Caco-2 (cell line): ENCODE measurements around the gene CTSZ. TPM values are rescaled to one million over a fixed set of nuclear protein-coding genes. Genes with fewer than 3 reads are reported as not detected.

Experiments
- BruUV-seq: library from RNA; stranded (reverse); fragments of 400-500 nt; replicated peaks from 2 replicates; lab custom pipeline; 2021; lab: Mats Ljungman, UMichigan
- CTCF ChIA-PET: fragments of 300-600 bp; sonication (Branson Sonifier 250); formaldehyde crosslinking; loops from one replicate; lab custom pipeline; 2022; ENCODE audit warnings: antibody characterized with exemption; lab: Charles Lee
- POLR2A ChIA-PET: fragments of 300-600 bp; sonication (Branson Sonifier 250); formaldehyde crosslinking; loops from one replicate; lab custom pipeline; 2022; ENCODE audit warnings: antibody characterized with exemption; lab: Charles Lee
- DNase-seq, 2 experiments: peaks; one replicate each; pipeline versions ENCODE4 v3.0.0 to v3.0.0-alpha.2; 2020 to 2022
- H3K27me3 ChIP-seq: replicated peaks from 2 replicates; pipeline ENCODE4 v1.6.0; 2011; ENCODE audit warnings: low read length; ENCODE audit not compliant: control insufficient read depth, insufficient read depth
- H3K36me3 ChIP-seq: 2 replicates; pipeline ENCODE4 v1.5.1; 2011; ENCODE audit warnings: low read length; ENCODE audit not compliant: control insufficient read depth, insufficient read depth
- H3K4me1 ChIP-seq: fragments of 250-450 bp; sonication (Bioruptor Pico); 2 replicates; pipeline ENCODE4 v1.5.1; 2020; ENCODE audit warnings: mild to moderate bottlenecking
- H3K4me3 ChIP-seq: 2 replicates; pipeline ENCODE4 v1.5.1; 2011; ENCODE audit warnings: low read depth, mild to moderate bottlenecking, control low read depth, low read length
- H3K9me3 ChIP-seq: fragments of 250-450 bp; sonication (Bioruptor Pico); 2 replicates; pipeline ENCODE4 v1.5.1; 2020; ENCODE audit warnings: mild to moderate bottlenecking, moderate library complexity
- H3K27ac Mint-ChIP-seq: one replicate; pipeline ENCODE4 v1.8.0; 2022; ENCODE audit warnings: mixed read lengths; ENCODE audit not compliant: unreplicated experiment
- H3K27me3 Mint-ChIP-seq: one replicate; pipeline ENCODE4 v1.8.0; 2022; ENCODE audit warnings: mixed read lengths; ENCODE audit not compliant: insufficient read depth, unreplicated experiment
- H3K36me3 Mint-ChIP-seq: one replicate; pipeline ENCODE4 v1.8.0; 2022; ENCODE audit warnings: mild to moderate bottlenecking, mixed read lengths; ENCODE audit not compliant: insufficient read depth, unreplicated experiment
- H3K4me1 Mint-ChIP-seq: one replicate; pipeline ENCODE4 v1.8.0; 2022; ENCODE audit warnings: low read depth, mixed read lengths; ENCODE audit not compliant: unreplicated experiment
- H3K4me3 Mint-ChIP-seq: one replicate; pipeline ENCODE4 v1.8.0; 2022; ENCODE audit warnings: mild to moderate bottlenecking, moderate library complexity, mixed read lengths; ENCODE audit not compliant: unreplicated experiment
- H3K9me3 Mint-ChIP-seq: one replicate; pipeline ENCODE4 v1.8.0; 2022; ENCODE audit warnings: mixed read lengths; ENCODE audit not compliant: unreplicated experiment
- CTCF ChIP-seq, 2 experiments: fragments of 200-600 bp in 1 of 2; IDR thresholded peaks; 1 replicate in 1 of 2; 2 replicates in 1 of 2; pipeline versions ENCODE4 v1.5.1 to v1.8.0; 2011 to 2022; ENCODE audit warnings: antibody characterized with exemption in 1 of 2, control low read depth in 1 of 2, inconsistent platforms in 1 of 2, low read depth in 1 of 2, low read length in 1 of 2, mild to moderate bottlenecking in 1 of 2, moderate library complexity in 1 of 2; ENCODE audit not compliant: insufficient read depth in 1 of 2, severe bottlenecking in 1 of 2, unreplicated experiment in 1 of 2
- intact Hi-C: fragments of 100-400 bp; cut with micrococcal nuclease; formaldehyde crosslinking; loops from one replicate; pipeline ENCODE4 v1.10.0; 2022; ENCODE audit not compliant: unreplicated experiment
- total RNA-seq: library from RNA; stranded (reverse); gene quantifications from 2 replicates; pipeline ENCODE4 v1.2.3, GENCODE V29; 2022

The CTSZ gene
- total RNA-seq, 1 experiment from 2014 or later = 228 TPM

- Histone ChIP-seq H3K4me3 (no peak overlapping the region), H3K36me3 (no peaks in the 10 kb centered on the region), H3K9me3 (no peaks in the 10 kb centered on the region), H3K4me1 (peaks cover 26% of the 10 kb centered on the region), H3K27me3 (no peaks in the 10 kb centered on the region)
- intact Hi-C loops = loop anchor here (2.0 kb wide), 1 partner anchor 35 kb away; no protein-coding TSS in a partner anchor
- H3K4me3 Mint-ChIP-seq = peak overlapping the region; percentile 48
- TF ChIP-seq CTCF (IDR thresholded peaks at IDR 0.05; ENCODE audit: insufficient read depth in 1 of 2, low read depth in 1 of 2, low read length in 1 of 2, severe bottlenecking in 1 of 2, unreplicated experiment in 1 of 2) = no peak
- H3K9me3 Mint-ChIP-seq = no peaks in the 10 kb centered on the region
- POLR2A ChIA-PET = interaction anchor here (1.0 kb wide), 2 partner anchors 15 to 32 kb away, joined by 3 to 7 read pairs; partner anchors contain the start of gene ATP5F1E
- peak overlapping the region; percentile 5 for H3K27ac Mint-ChIP-seq
- peaks cover 1% of the 10 kb centered on the region for H3K27me3 Mint-ChIP-seq
- TSS peak; percentile 44 for BruUV-seq
- H3K4me1 Mint-ChIP-seq = peaks cover 37% of the 10 kb centered on the region
- CTCF ChIA-PET = interaction anchor here (0.6 to 0.9 kb wide), 3 partner anchors 16 to 178 kb away, joined by 3 to 4 read pairs (median 3); partner anchors contain the start of gene ATP5F1E
- H3K36me3 Mint-ChIP-seq = no peaks in the 10 kb centered on the region
- DNase-seq = peak; percentile 86 to 91
These were observed 41.1 kb upstream of the CTSZ start for GRCh38 chr20:59047938-59048680.

GRCh38 chr20:59046862-59047261 is 39.8 kb upstream of the CTSZ start:
- TF ChIP-seq CTCF (IDR thresholded peaks at IDR 0.05; ENCODE audit: insufficient read depth in 1 of 2, low read depth in 1 of 2, low read length in 1 of 2, severe bottlenecking in 1 of 2, unreplicated experiment in 1 of 2) = no peak
- Histone ChIP-seq H3K36me3 (no peaks in the 10 kb centered on the region), H3K9me3 (no peaks in the 10 kb centered on the region), H3K4me3 (no peak overlapping the region), H3K4me1 (peaks cover 29% of the 10 kb centered on the region), H3K27me3 (no peaks in the 10 kb centered on the region)
- no peak overlapping the region for H3K27ac Mint-ChIP-seq
- H3K36me3 Mint-ChIP-seq = no peaks in the 10 kb centered on the region
- ChIA-PET POLR2A (no interaction called here), CTCF (no interaction called here)
- peaks cover 37% of the 10 kb centered on the region for H3K4me1 Mint-ChIP-seq
- BruUV-seq = no TSS peak
- no peaks in the 10 kb centered on the region for H3K27me3 Mint-ChIP-seq
- no peaks in the 10 kb centered on the region for H3K9me3 Mint-ChIP-seq
- no peak overlapping the region for H3K4me3 Mint-ChIP-seq
- no peak for DNase-seq
- intact Hi-C loops = no loop called here

- no peaks in the 10 kb centered on the region for H3K9me3 Mint-ChIP-seq
- no peak overlapping the region for H3K27ac Mint-ChIP-seq
- Histone ChIP-seq H3K27me3 (no peaks in the 10 kb centered on the region), H3K4me3 (no peak overlapping the region), H3K36me3 (no peaks in the 10 kb centered on the region), H3K9me3 (no peaks in the 10 kb centered on the region), H3K4me1 (peaks cover 48% of the 10 kb centered on the region)
- CTCF ChIA-PET = no interaction called here
- peaks cover 13% of the 10 kb centered on the region for H3K36me3 Mint-ChIP-seq
- POLR2A ChIA-PET = no interaction called here
- TF ChIP-seq CTCF (IDR thresholded peaks at IDR 0.05; ENCODE audit: insufficient read depth in 1 of 2, low read depth in 1 of 2, low read length in 1 of 2, severe bottlenecking in 1 of 2, unreplicated experiment in 1 of 2) = no peak
- H3K4me1 Mint-ChIP-seq = peaks cover 46% of the 10 kb centered on the region
- no peak overlapping the region for H3K4me3 Mint-ChIP-seq
- BruUV-seq = no TSS peak
- no peaks in the 10 kb centered on the region for H3K27me3 Mint-ChIP-seq
- intact Hi-C loops = no loop called here
- no peak for DNase-seq
These were observed 37.7 kb upstream of the CTSZ start for GRCh38 chr20:59044796-59045195.
